HUES48 (cell line): ENCODE results near the gene SLCO3A1.

ENCODE experiments used
- H3K27ac ChIP-seq: one replicate; pipeline ENCODE4 v1.7.0; 2013; ENCODE audit warnings: low read depth, low read length, inconsistent platforms
- H3K27me3 ChIP-seq: 2 replicates; pipeline ENCODE4 v1.6.1; 2013; ENCODE audit warnings: mild to moderate bottlenecking, low read length; ENCODE audit not compliant: control insufficient read depth, insufficient read depth
- H3K36me3 ChIP-seq: 2 replicates; pipeline ENCODE4 v1.6.1; 2013; ENCODE audit warnings: low read length; ENCODE audit not compliant: control insufficient read depth, insufficient read depth
- H3K4me1 ChIP-seq: 2 replicates; pipeline ENCODE4 v1.6.1; 2013; ENCODE audit warnings: mild to moderate bottlenecking, low read length; ENCODE audit not compliant: control insufficient read depth, insufficient read depth
- H3K4me3 ChIP-seq: 2 replicates; pipeline ENCODE4 v1.5.1; 2013; ENCODE audit warnings: mild to moderate bottlenecking, low read depth, low read length
- H3K9ac ChIP-seq: 2 replicates; pipeline ENCODE4 v1.6.1; 2013; ENCODE audit warnings: mild to moderate bottlenecking, low read depth, low read length, moderate library complexity
- H3K9me3 ChIP-seq: 2 replicates; pipeline ENCODE4 v1.6.1; 2013; ENCODE audit warnings: low read length; ENCODE audit not compliant: control insufficient read depth, insufficient read depth

Gene SLCO3A1

GRCh38 chr15:91967935-91968606 lies 114.6 kb downstream of the SLCO3A1 start:
- Histone ChIP-seq H3K9me3 (no peaks in the 10 kb centered on the region; the same call in 1 of the 2 replicates), H3K36me3 (no peaks in the 10 kb centered on the region), H3K4me3 (no peak overlapping the region), H3K9ac (no peak overlapping the region), H3K27me3 (no peaks in the 10 kb centered on the region), H3K4me1 (peaks cover 12% of the 10 kb centered on the region), H3K27ac (no peak overlapping the region)

- Histone ChIP-seq H3K36me3 (no peaks in the 10 kb centered on the region), H3K9ac (no peak overlapping the region), H3K27me3 (no peaks in the 10 kb centered on the region), H3K9me3 (no peaks in the 10 kb centered on the region; the same call in 1 of the 2 replicates), H3K27ac (no peak overlapping the region), H3K4me3 (no peak overlapping the region), H3K4me1 (peaks cover 12% of the 10 kb centered on the region)
Observed at GRCh38 chr15:91968610-91969009, 115.1 kb downstream of the SLCO3A1 start.

GRCh38 chr15:91970142-91970541 lies 116.6 kb downstream of the SLCO3A1 start:
- Histone ChIP-seq H3K4me1 (peaks cover 15% of the 10 kb centered on the region), H3K36me3 (no peaks in the 10 kb centered on the region), H3K27ac (no peak overlapping the region), H3K9ac (no peak overlapping the region), H3K27me3 (no peaks in the 10 kb centered on the region), H3K4me3 (no peak overlapping the region), H3K9me3 (no peaks in the 10 kb centered on the region)

GRCh38 chr15:91973481-91973880 lies 120.0 kb downstream of the SLCO3A1 start:
- H3K27me3 ChIP-seq: no peaks in the 10 kb centered on the region
- no peak overlapping the region for H3K27ac ChIP-seq
- H3K4me1 ChIP-seq: peaks cover 4% of the 10 kb centered on the region; the same call in 1 of the 2 replicates
- no peak overlapping the region for H3K9ac ChIP-seq
- no peaks in the 10 kb centered on the region for H3K9me3 ChIP-seq
- no peak overlapping the region for H3K4me3 ChIP-seq
- H3K36me3 ChIP-seq: no peaks in the 10 kb centered on the region

- H3K27me3 ChIP-seq: no peaks in the 10 kb centered on the region
- no peak overlapping the region for H3K9ac ChIP-seq
- H3K4me3 ChIP-seq: no peak overlapping the region
- H3K4me1 ChIP-seq: peaks cover 4% of the 10 kb centered on the region; the same call in 1 of the 2 replicates
- no peaks in the 10 kb centered on the region for H3K36me3 ChIP-seq
- no peak overlapping the region for H3K27ac ChIP-seq
- H3K9me3 ChIP-seq: no peaks in the 10 kb centered on the region
Observed at GRCh38 chr15:91974321-91974720, 120.8 kb downstream of the SLCO3A1 start.

- no peak overlapping the region for H3K4me3 ChIP-seq
- H3K4me1 ChIP-seq: peaks cover 4% of the 10 kb centered on the region; the same call in 1 of the 2 replicates
- no peak overlapping the region for H3K27ac ChIP-seq
- no peak overlapping the region for H3K9ac ChIP-seq
- no peaks in the 10 kb centered on the region for H3K9me3 ChIP-seq
- H3K27me3 ChIP-seq: no peaks in the 10 kb centered on the region
- no peaks in the 10 kb centered on the region for H3K36me3 ChIP-seq
Observed at GRCh38 chr15:91975241-91975978, 121.9 kb downstream of the SLCO3A1 start.

GRCh38 chr15:91976966-91977365 lies 123.5 kb downstream of the SLCO3A1 start:
- H3K9ac ChIP-seq: no peak overlapping the region
- no peaks in the 10 kb centered on the region for H3K36me3 ChIP-seq
- H3K9me3 ChIP-seq: no peaks in the 10 kb centered on the region
- peaks cover 4% of the 10 kb centered on the region; the same call in 1 of the 2 replicates for H3K4me1 ChIP-seq
- no peak overlapping the region for H3K4me3 ChIP-seq
- no peaks in the 10 kb centered on the region for H3K27me3 ChIP-seq
- H3K27ac ChIP-seq: no peak overlapping the region

GRCh38 chr15:91980502-91981267 lies 127.2 kb downstream of the SLCO3A1 start:
- no peaks in the 10 kb centered on the region for H3K27me3 ChIP-seq
- no peak overlapping the region for H3K9ac ChIP-seq
- H3K4me1 ChIP-seq: no peaks in the 10 kb centered on the region
- no peaks in the 10 kb centered on the region for H3K9me3 ChIP-seq
- H3K4me3 ChIP-seq: no peak overlapping the region
- no peaks in the 10 kb centered on the region for H3K36me3 ChIP-seq
- no peak overlapping the region for H3K27ac ChIP-seq

- Histone ChIP-seq H3K4me1 (no peaks in the 10 kb centered on the region), H3K4me3 (no peak overlapping the region), H3K9ac (no peak overlapping the region), H3K9me3 (no peaks in the 10 kb centered on the region), H3K27ac (no peak overlapping the region), H3K27me3 (no peaks in the 10 kb centered on the region), H3K36me3 (no peaks in the 10 kb centered on the region)
Observed at GRCh38 chr15:91981821-91982800, 128.6 kb downstream of the SLCO3A1 start.

- Histone ChIP-seq H3K9me3 (no peaks in the 10 kb centered on the region), H3K4me1 (no peaks in the 10 kb centered on the region), H3K36me3 (no peaks in the 10 kb centered on the region), H3K27ac (no peak overlapping the region), H3K4me3 (no peak overlapping the region), H3K27me3 (no peaks in the 10 kb centered on the region), H3K9ac (no peak overlapping the region)
Observed at GRCh38 chr15:91983729-91984340, 130.3 kb downstream of the SLCO3A1 start.
